COLO829 (cell line): ENCODE results near the gene MT4.

Source experiments
- DNase-seq: peaks from one replicate; pipeline ENCODE4 v3.0.0; 2012; ENCODE audit warnings: low spot score

The MT4 gene

DNA sequence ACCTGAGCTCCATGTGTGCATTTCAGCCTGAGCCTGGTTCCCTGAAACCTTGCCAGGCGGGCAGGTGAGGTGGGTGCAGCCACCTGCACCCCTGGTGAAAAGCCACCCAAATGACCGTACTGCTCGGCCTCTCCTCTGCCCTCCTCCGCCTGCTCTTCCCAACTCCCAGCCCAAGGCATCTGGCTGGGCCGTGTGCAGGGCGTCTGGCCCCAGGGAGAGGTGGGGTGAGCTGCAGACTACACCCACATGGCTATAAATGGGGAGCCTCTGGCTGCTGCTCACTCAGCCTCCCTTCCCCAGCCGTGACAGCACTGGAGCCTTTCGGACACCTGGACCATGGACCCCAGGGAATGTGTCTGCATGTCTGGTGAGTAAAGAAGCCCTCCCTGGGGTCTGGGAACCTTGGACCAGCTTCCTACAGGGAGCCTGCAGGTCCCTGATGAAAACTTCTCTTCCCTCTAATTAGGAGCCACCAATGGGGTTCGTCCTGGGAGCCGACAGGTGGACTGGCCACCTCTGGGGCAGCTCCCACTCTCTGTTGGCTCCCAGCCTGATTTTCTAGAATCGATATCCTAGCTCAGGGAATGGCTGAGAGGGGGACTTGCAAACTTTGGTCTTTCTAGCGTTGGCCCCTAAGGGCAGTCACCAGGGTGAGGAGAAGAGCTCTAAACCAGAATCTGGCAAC, at the start of gene MT4:
Gene MT4 (plus strand): TSS at position 281 of the 685 bp plus-strand sequence. CDS start 56 bp downstream, at position 337.
- DNase-seq = no peak

DNA sequence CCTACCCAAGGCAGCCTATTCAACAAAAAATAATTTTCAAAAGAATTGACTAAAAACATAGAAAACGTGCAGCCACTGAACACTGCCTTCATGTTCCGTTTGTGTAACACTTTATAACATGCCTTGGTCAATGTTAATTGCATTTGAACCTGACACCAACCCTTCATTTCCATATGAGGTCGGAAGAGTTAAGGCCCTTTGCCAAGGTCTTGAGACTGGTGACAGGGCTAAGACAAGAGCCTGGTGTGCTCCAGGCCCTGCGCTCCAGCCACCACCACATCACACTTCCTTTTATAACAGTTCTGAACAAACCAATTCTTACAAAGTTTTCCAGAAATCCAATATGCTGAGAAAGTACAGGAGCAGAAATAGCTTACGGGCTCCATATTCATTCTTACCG, 49.2 kb upstream of the MT4 start:
- no peak for DNase-seq

DNA sequence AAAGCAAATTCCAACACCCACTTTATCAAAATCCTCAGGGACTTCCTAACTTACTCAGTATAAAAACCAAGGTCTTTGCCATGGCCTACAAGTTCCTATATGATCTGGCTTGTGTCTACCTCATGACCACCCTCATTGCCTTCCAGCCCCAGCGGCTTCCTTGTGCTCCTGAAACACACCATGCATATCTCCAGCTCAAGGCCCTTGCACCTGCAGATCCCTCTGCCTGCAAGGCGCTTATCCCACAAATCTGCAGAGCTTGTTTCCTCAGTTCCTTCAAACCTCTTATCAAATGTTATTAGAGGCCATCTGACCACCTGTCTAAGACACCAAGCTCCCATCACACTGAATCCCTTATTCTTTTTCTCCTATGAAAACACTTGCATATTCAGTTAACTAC, 47.7 kb upstream of the MT4 start:
- DNase-seq = no peak

DNA sequence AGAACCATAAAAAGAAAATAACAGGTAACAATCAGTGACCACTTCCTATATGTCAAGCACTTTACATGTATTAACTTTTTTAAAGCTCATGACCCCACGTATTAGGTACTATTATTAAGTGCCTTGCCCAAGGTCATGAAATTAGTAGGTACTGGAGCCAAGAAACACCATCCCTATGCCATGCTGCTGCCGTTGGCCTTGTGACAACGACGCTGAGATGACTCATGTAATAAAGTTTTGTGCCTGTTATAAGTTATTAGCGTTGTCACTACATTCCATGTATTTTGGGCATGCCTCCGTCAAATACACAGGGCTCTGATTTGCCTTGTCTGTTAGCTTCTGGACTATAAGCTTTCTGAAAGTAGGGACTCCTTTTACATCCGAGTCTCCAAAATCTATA, 46.4 kb upstream of the MT4 start:
- DNase-seq = no peak

GRCh38 chr16:56519459-56520250, 45.2 kb upstream of the MT4 start, which contains the start of gene BBS2:
TSS of gene BBS2 (minus strand) at chr16:56520024. CDS start at chr16:56519862, 162 bp downstream.
- peak; percentile 81 for DNase-seq

DNA sequence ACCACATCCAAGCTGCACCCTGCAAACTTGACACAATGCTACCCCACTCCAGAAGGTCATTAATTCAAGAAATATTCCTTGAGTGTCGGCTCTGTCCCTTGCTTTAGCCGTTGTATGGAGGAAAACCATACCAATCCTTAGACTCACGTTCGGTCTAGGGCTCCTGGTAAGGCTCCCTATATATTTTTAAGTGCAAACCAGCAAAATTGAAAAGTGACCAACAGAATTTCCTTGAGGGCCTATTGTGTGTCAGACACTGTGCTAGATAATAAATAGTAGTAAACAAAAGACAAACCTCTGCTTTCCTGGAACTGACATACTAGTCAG, 44.7 kb upstream of the MT4 start:
- DNase-seq = no peak

- DNase-seq = no peak
Observed at GRCh38 chr16:56525236-56525635, 39.6 kb upstream of the MT4 start.

DNA sequence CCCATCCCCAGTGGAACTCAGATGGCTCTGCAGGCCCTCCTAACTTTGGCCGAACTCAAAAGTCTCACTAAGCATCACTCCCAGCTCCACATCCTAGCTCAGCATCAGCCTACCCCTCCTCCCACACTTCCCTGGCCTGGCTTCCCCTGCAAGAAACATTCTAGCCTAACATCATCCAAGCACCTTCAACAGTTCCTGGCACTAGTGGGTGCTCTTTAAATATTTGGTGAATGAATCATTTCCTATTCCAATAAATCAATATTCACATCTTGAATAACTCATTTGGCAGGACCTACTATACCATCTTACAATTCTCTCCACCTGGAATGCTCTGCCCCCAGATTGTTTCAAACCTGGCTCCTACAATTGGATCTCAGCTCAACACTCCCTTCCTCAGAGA, 34.0 kb upstream of the MT4 start:
- no peak for DNase-seq

- DNase-seq = no peak
Observed at GRCh38 chr16:56532714-56533113, 32.2 kb upstream of the MT4 start.

DNA sequence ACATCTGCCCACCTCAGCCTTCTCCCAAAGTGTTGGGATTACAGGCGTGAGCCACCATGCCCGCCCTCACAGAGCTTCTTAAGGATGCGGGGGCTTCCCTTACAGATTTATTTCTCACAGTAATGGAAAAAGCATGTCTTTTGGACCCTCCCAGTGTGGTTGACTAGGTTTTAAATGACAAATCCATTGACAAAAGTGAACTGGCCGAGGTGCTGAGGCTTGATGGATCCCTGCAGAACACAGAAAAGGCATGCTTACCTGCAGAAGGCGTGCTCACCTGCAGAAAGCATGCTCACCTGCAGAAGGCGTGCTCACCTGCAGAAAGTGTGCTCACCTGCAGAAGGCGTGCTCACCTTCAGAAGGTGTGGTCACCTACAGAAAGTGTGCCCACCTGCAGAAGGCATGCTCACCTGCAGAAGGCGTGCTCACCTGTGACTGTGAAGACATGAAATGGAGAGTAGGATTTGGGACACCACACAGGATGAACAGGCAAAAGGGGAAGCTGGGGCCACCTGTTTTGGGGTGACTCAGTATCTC, 30.0 kb upstream of the MT4 start:
- no peak for DNase-seq

GRCh38 chr16:56538331-56538730, 26.5 kb upstream of the MT4 start:
- no peak for DNase-seq

DNA sequence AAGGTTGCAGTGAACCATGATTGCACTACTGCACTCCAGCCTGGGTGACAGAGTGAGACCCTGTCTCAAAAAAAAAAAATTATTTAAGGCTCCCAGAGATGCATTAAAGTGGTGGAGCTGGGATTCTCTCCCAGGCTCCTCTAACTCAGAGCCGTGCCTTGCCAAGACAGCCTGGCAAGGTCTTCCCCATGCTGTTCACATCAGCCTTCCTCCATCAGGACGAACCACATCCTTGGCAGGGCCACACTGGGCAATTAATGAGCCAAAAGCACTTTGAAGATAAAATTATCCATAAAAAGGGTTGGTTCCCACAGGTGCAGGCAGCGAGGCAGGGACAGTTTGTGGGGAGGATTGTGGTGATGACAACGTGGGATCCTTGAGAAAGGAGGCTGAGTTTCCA, 25.2 kb upstream of the MT4 start:
- no peak for DNase-seq

GRCh38 chr16:56542039-56542438, 22.8 kb upstream of the MT4 start:
- no peak for DNase-seq

GRCh38 chr16:56547120-56547948, 17.5 kb upstream of the MT4 start:
- DNase-seq = peak; percentile 66

- DNase-seq = no peak
Observed at GRCh38 chr16:56547949-56548567, 16.8 kb upstream of the MT4 start.

DNA sequence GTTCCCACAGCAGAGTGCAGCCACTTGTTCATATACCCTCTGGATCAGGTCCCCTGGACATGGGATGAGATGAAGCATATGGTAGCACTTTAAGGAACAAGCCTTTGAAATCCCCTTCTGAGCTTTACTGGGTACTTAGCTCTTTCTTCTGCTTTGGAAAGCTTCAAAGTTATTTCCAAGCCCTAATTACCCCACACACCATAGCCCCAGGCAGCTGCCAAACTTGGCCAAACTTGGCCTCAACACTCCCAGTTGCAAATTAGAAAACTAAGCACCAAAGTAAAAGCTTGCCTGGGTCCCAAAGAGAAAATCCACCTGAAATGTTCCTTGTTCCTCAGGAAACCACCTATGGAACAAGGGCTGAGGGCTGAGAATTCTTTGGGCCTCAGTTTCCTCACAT, 15.7 kb upstream of the MT4 start:
- no peak for DNase-seq

DNA sequence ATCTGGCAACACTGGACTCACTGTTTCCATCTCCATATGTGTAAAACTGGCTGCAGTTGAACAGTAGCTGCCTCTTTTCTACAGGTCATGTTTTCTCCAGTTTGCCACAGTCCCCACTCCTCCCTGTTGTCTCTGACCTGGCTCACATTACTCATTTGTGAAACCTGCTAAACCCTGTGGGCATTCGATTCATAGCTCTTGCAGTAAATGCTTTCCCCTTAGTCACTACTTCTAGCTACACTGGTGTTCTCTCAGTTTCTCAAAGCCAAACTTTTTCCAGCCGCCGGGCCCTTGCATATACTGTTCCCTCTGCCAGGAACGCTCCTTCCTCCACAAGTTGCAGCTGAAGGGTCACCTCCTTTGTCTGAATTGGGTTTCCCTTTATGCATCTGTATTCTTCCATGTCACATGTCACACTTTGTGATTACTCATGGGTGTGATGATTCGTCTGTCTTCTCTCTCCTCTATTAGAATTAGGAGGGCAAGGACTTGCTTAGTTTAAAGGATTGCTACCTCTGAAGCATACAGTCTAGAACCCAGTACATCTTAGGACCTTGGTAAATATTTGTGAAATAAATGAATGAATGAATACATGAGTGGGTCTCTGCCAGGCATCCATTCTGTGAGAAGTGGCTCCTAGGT, 15.0 kb upstream of the MT4 start:
- no peak for DNase-seq

- DNase-seq = no peak
Observed at GRCh38 chr16:56551796-56552738, 12.8 kb upstream of the MT4 start.

DNA sequence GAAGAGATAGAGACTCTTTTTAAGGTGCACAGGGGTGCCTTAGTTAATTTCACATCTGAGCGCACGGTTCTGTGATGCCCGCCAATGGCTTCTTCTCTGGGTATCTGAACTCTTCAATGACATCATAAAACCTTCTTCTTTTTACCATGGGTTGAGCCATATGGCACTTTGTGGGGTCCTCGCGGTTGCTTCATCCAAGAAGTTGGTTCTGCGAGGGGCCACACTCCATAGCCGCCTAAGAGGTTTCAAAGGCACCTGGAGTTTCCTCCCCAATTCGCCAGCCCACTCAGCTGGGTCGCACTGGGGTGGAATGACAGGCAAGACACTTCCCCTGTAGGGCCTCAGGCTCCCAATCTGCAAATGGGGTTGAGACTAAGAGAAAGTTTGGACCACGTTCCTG, 10.4 kb upstream of the MT4 start:
- DNase-seq = no peak

DNA sequence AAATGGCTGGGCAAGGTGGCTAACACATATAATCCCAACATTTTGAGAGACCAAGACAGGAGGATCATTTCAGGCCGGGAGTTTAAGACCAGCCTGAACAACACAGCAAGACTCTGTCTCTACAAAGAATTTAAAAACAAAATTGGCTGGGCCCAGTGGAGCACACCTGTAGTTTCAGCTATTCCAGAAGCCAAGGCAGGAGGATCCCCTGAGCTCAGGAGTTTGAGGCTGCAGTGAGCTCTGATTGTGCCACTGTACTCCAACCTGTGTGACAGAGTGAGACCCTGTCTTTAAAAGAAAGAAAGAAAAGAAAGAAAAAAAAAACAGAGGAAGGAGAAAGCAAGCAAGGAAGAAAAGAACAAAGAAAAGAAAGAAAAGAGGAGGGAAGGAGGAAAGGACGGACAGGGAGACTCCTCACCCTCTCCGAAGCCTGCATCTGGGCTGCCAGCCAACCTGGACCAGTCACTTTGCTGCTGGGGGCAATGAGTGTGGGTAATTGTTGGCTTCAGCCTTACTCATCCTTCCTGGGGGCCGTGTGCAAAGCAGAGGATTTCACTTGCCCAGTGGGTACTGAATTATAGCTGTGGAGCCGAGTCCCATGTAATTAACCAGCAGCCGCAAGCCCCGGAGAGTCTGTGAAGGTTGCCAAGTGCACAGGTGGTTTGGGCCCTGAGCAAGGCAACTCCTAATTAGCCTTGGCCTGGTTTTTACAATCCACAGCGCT, 6.7 kb upstream of the MT4 start:
- DNase-seq = peak; percentile 55
